Heart left ventricle (tissue), 16 donors: ENCODE measurements around the gene OR2J3. TPM values are rescaled to one million over a fixed set of nuclear protein-coding genes. Genes with fewer than 3 reads are reported as not detected.
"Not testable (repeated sequence)": the region's sequence is repeated elsewhere in the genome, so short reads cannot be mapped to it uniquely, and the experiment has no call there.

ENCODE experiments used
- ATAC-seq, 4 donors: fragments of 200-7000 bp; cut with Tn5 transposase; one replicate each; pipeline ENCODE4 v1.9.1; 2020 to 2022; ENCODE audit warnings: moderate library complexity in 4 of 4, mild to moderate bottlenecking in 3 of 4, moderate number of reproducible peaks in 1 of 4
- DNase-seq, 5 donors: peaks; one replicate each; pipeline ENCODE4 v3.0.0-alpha.2; 2020
- H3K27ac ChIP-seq, 12 donors: fragments of 200-600 bp; sonication (generic) in 4 of 12; one replicate each; pipeline versions ENCODE4 v1.5.0 to v1.8.0; 2016 to 2022; ENCODE audit warnings: mild to moderate bottlenecking in 2 of 12
- H3K27me3 ChIP-seq, 9 donors: fragments of 200-600 bp; sonication (generic) in 2 of 9; one replicate each; pipeline versions ENCODE4 v1.5.1 to v1.8.0; 2016 to 2022; ENCODE audit warnings: mild to moderate bottlenecking in 3 of 9
- H3K36me3 ChIP-seq, 9 donors: fragments of 200-600 bp; sonication (generic) in 2 of 9; one replicate each; pipeline versions ENCODE4 v1.5.0 to v1.8.0; 2018 to 2022; ENCODE audit warnings: mild to moderate bottlenecking in 2 of 9
- H3K4me1 ChIP-seq, 12 donors: fragments of 200-600 bp; sonication (generic) in 4 of 12; one replicate each; pipeline versions ENCODE4 v1.5.0 to v1.8.0; 2016 to 2022; ENCODE audit warnings: mild to moderate bottlenecking in 3 of 12
- H3K4me3 ChIP-seq, 12 donors: fragments of 200-600 bp; sonication (generic) in 4 of 12; one replicate each; pipeline versions ENCODE4 v1.5.0 to v1.8.0; 2017 to 2022; ENCODE audit warnings: mild to moderate bottlenecking in 9 of 12, moderate library complexity in 4 of 12
- H3K9me3 ChIP-seq, 12 donors: fragments of 200-600 bp; sonication (generic) in 4 of 12; one replicate each; pipeline versions ENCODE4 v1.5.0 to v1.8.0; 2016 to 2022; ENCODE audit warnings: mild to moderate bottlenecking in 1 of 12
- POLR2A ChIP-seq, 2 donors: fragments of 450-650 bp; IDR thresholded peaks; one replicate each; pipeline ENCODE4 v1.6.1; 2017; ENCODE audit warnings: antibody characterized with exemption in 2 of 2, mild to moderate bottlenecking in 2 of 2, moderate library complexity in 2 of 2
- WGBS, 4 donors: extraction: QIAGEN DNeasy Blood & Tissue Kit in 2 of 4; methylation state at CpG; one replicate each; pipeline versions ENCODE4 v1.1.5 to v1.1.7; 2013 to 2018; 5-methylcytosine and 5-hydroxymethylcytosine counted together
- intact Hi-C, 10 donors: fragments of 100-400 bp; cut with DNase I; formaldehyde crosslinking; loops; one replicate each; pipeline versions ENCODE4 v1.11.1 to v1.14.2; 2022
- polyA plus RNA-seq, 2 donors: library from polyadenylated mRNA; stranded (reverse); fragments of 200-250 nt; gene quantifications; one replicate each; pipeline ENCODE4 v1.2.3, GENCODE V29; 2013
- total RNA-seq, 9 donors: library from RNA; depleted of rRNA in 2 of 9; stranded (reverse); fragments of >200 nt in 2 of 9; fragmentation: NEBNext Ultra II Directional in 3 of 9; extraction: Animal tissue kit (Norgen Biotek cat#: 25700) in 3 of 9; gene quantifications; one replicate each; pipeline versions ENCODE4 v1.1.0 to v1.2.4, GENCODE V29; 2016 to 2023
- TF ChIP-seq, protein P1 (sequence below), 12 donors: fragments of 200-600 bp; sonication (generic) in 4 of 12; IDR thresholded peaks; one replicate each; pipeline versions ENCODE4 v1.5.0 to v1.8.0; 2018 to 2022; ENCODE audit warnings: antibody characterized with exemption in 12 of 12, mild to moderate bottlenecking in 5 of 12
- donor health status: ischemic (EF 13 %, LVEDD 7.1; RV severe dilation, severe dysfunction).
- donor health status: healthy with polysubstance abuse.
- donor health status: DM: no; HTN: yes; CAD: no.
- donor health status: DM: no; HTN: no; CAD: no.
- donor health status: ischemic (EF 25% LVEDD 6.9; RV normal size, moderate dysfunction).
- donor health status: ischemic (EF 25% LVEDD 5.7; RV mildly dilated, moderate dysfunction).
- donor health status: healthy.
- donor health status: DM: yes; HTN: yes; CAD: no.
- donor health status: ischemic (EF 35%, LVEDD 5.7; RV mildly dilated, moderate dysfunction).
- donor health status: nonischemic (EF 11% LVEDD 7.7; RV severe dilation, severe dysfunction).
- donor health status: DM: yes; HTN: yes; CAD: no.
- donor health status: PGD.
- donor health status: ischemic (EF 29% LVEDD 5.4; RV normal size, mild dysfunction).
- donor health status: nonischemic (EF 23%, LVEDD 6.1; RV moderate dilation, normal function).

OR2J3 gene
- total and polyA plus RNA-seq, 11 donors: not detected

DNA sequence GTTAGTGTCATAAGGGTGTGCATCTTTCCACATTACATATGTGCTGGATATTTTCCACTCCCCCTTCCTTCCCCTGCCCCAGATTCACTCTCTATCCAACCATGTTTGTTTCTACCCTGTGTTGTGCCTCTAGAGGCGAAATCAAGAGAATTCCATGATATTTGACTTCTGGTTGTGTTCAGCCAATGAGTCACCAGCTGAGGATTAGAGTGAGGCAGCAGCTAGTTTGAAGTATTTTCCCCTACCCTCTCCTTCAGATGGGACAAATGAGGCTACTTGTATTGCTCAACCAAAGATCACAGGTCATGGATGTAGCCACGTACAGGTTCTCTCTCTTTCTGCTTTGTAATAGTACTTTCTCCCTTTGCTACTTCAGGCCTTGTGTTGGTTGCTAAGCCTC, 38.3 kb downstream of the OR2J3 start:
- H3K27ac ChIP-seq: no peak overlapping the region
- peaks cover 0 to 17% (median 2%) of the 10 kb centered on the region in 12 donors for H3K9me3 ChIP-seq
- no peak overlapping the region for H3K4me3 ChIP-seq
- intact Hi-C loops: no loop called here
- DNase-seq (no peak), ATAC-seq (no peak)
- H3K4me1 ChIP-seq: no peaks in the 10 kb centered on the region
- whole genome bisulfite sequencing, 4 donors: 45 to 56% (median 54%) methylated on average over 2 of the region's 2 CpGs
- no peaks in the 10 kb centered on the region for H3K27me3 ChIP-seq
- TF ChIP-seq, protein P1, sequence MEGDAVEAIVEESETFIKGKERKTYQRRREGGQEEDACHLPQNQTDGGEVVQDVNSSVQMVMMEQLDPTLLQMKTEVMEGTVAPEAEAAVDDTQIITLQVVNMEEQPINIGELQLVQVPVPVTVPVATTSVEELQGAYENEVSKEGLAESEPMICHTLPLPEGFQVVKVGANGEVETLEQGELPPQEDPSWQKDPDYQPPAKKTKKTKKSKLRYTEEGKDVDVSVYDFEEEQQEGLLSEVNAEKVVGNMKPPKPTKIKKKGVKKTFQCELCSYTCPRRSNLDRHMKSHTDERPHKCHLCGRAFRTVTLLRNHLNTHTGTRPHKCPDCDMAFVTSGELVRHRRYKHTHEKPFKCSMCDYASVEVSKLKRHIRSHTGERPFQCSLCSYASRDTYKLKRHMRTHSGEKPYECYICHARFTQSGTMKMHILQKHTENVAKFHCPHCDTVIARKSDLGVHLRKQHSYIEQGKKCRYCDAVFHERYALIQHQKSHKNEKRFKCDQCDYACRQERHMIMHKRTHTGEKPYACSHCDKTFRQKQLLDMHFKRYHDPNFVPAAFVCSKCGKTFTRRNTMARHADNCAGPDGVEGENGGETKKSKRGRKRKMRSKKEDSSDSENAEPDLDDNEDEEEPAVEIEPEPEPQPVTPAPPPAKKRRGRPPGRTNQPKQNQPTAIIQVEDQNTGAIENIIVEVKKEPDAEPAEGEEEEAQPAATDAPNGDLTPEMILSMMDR (IDR thresholded peaks at IDR 0.05): no peak
- no peak for TF ChIP-seq POLR2A (IDR thresholded peaks at IDR 0.05)
- H3K36me3 ChIP-seq: no peaks in the 10 kb centered on the region

DNA sequence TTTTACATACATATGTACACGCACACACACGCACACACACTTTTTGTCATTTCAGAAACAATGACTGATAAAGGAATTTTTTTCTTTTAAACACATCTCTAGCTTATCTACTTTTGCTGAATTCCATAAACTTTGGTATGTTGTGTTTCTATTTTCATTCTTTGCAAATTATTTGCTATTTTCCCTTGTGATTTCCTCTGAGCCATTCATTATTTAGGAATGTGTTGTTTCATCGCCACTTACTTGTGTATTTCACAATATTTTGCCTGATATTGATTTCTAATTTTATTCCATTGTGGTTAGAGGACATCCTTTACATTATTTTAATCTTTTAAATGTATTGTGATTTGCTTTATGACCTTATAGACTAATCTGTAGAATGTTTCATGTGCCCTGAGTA, 39.2 kb downstream of the OR2J3 start:
- ATAC-seq (no peak), DNase-seq (no peak)
- Histone ChIP-seq H3K4me1 (no peaks in the 10 kb centered on the region), H3K27ac (no peak overlapping the region), H3K4me3 (no peak overlapping the region), H3K27me3 (no peaks in the 10 kb centered on the region), H3K36me3 (no peaks in the 10 kb centered on the region), H3K9me3 (peaks cover 0 to 17% (median 2%) of the 10 kb centered on the region in 12 donors)
- intact Hi-C loops: no loop called here
- TF ChIP-seq, protein P1 (IDR thresholded peaks at IDR 0.05): no peak
- no peak for TF ChIP-seq POLR2A (IDR thresholded peaks at IDR 0.05)
- WGBS, 4 donors: 88 to 91% (median 90%) methylated on average over 3 of the region's 3 CpGs

DNA sequence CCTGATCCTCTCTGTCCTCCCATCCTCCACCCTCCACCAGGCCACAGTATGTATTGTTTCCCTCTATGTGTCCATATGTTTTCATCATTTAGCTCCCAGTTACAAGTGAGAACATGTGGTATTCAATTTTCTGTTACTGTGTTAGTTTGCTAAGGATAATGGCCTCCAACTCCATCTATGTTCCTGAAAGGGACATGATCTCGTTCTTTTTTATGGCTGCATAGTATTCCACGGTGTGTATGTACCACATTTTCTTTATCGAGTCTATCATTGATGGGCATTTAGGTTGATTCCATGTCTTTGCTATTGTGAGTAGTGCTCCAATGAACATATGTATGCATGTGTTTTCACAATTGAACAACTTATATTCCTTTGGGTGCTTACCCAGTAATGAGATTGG, 41.6 kb downstream of the OR2J3 start:
- intact Hi-C loops, H3K27ac ChIP-seq, H3K4me3 ChIP-seq, ATAC-seq, H3K9me3 ChIP-seq, H3K27me3 ChIP-seq, H3K4me1 ChIP-seq, DNase-seq, H3K36me3 ChIP-seq: not testable (repeated sequence)
- WGBS, 4 donors: 67 to 70% (median 69%) methylated on average over 3 of the region's 3 CpGs

DNA sequence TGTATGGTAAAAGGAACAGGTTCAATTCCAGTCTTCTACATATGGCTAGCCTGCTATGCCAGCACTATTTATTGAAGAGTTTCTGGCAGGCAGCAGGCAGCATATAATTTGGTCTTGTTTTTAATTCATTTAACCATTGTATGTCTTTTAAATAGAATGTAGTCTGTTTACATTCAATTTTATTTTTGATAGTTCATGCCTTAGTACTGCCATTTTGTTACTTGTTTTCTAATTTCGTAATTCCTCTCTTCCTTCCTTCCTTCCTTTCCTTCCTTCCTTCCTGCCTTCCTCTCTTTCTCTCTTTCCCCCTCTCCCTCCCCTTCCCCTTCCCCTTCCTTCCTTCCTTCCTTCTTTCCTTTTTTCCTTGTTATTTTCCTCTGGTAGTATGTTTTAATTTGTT, 45.2 kb downstream of the OR2J3 start:
- 50 to 68% (median 55%) methylated on average over 1 of the region's 1 CpG for WGBS, 4 donors
- Histone ChIP-seq H3K27ac (no peak overlapping the region), H3K36me3 (no peaks in the 10 kb centered on the region), H3K27me3 (no peaks in the 10 kb centered on the region), H3K9me3 (peaks cover 0 to 6% (median 0%) of the 10 kb centered on the region in 12 donors), H3K4me1 (no peaks in the 10 kb centered on the region), H3K4me3 (no peak overlapping the region)
- intact Hi-C loops: no loop called here
- no peak for TF ChIP-seq POLR2A (IDR thresholded peaks at IDR 0.05)
- TF ChIP-seq, protein P1 (IDR thresholded peaks at IDR 0.05): no peak
- ATAC-seq (no peak), DNase-seq (no peak)

DNA sequence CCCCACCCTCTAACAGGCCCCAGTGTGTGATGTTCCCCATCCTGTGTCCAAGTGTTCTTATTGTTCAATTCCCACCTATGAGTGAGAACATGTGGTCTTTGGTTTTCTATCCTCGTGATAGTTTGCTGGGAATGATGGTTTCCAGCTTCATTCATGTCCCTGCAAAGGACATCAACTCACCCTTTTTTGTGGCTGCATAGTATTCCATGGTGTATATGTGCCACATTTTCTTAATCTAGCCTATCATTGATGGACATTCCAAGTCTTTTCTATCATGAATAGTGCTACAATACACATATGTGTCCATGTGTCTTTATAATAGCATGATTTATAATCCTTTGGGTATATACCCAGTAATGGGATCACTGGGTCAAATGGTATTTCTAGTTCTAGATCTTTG, 47.3 kb downstream of the OR2J3 start:
- H3K4me3 ChIP-seq, H3K36me3 ChIP-seq, H3K4me1 ChIP-seq, DNase-seq, H3K27me3 ChIP-seq, intact Hi-C loops, H3K9me3 ChIP-seq, ATAC-seq, H3K27ac ChIP-seq: not testable (repeated sequence)
- WGBS, 4 donors: 30 to 33% (median 32%) methylated on average over 1 of the region's 1 CpG

DNA sequence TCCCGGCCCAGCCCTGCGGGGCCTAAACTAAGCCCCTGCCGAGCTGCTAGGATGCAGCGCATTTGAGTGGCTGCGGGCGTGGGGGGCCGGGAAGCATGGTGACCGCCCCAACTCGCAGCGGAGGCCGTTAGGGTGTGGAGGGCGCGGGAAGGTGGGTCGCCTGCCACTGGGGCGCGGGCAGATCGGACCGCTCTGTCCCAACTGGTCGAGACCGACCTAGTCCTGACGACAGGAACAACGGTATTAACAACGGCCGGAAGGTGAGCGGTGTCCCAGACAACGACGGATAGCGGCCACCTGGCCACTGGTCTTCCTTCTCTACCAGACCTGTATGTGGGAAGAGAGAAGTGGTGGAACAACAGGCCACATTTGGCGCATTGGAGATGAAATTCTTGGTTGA, 52.1 kb downstream of the OR2J3 start:
- H3K4me1 ChIP-seq, H3K36me3 ChIP-seq, intact Hi-C loops, H3K9me3 ChIP-seq, ATAC-seq, H3K4me3 ChIP-seq, DNase-seq, H3K27me3 ChIP-seq, H3K27ac ChIP-seq: not testable (repeated sequence)
- 83 to 97% (median 91%) methylated on average over 11 to 25 of the region's 29 CpGs for WGBS, 4 donors
